ENCODE data around the gene IER3IP1. TPM values are rescaled to one million over a fixed set of nuclear protein-coding genes. Genes with fewer than 3 reads are reported as not detected.
A peak's percentile ranks its signal among the peaks of the same experiment; 100 is the strongest.
"Not testable (repeated sequence)": the region's sequence is repeated elsewhere in the genome, so short reads cannot be mapped to it uniquely, and the experiment has no call there.

IER3IP1 gene
- total and polyA plus RNA-seq, 8 donors = under 0.01 to 39.1 (median 12.0) TPM

- WGBS, 5 donors = 82 to 94% (median 88%) methylated on average over 2 of the region's 2 CpGs
- intact Hi-C loops (cut with DNase I; ENCODE audit: low total_unique reads) = no loop called here
- no peak for TF ChIP-seq POLR2AphosphoS5 (IDR thresholded peaks at IDR 0.05)
- TF ChIP-seq EP300 (IDR thresholded peaks at IDR 0.05) = no peak
- no peak for TF ChIP-seq POLR2A (IDR thresholded peaks at IDR 0.05)
- no peak for TF ChIP-seq CTCF (IDR thresholded peaks at IDR 0.05)
- DNase-seq = no peak
- Histone ChIP-seq H3K4me1 (no peaks in the 10 kb centered on the region), H3K4me3 (no peak overlapping the region), H3K9me3 (no peaks in the 10 kb centered on the region), H3K27ac (no peak overlapping the region), H3K36me3 (no peaks in the 10 kb centered on the region), H3K27me3 (peaks cover 0 to 26% (median 4%) of the 10 kb centered on the region in 3 donors)
Observed at GRCh38 chr18:47191961-47192360, 15.8 kb upstream of the IER3IP1 start.

DNA sequence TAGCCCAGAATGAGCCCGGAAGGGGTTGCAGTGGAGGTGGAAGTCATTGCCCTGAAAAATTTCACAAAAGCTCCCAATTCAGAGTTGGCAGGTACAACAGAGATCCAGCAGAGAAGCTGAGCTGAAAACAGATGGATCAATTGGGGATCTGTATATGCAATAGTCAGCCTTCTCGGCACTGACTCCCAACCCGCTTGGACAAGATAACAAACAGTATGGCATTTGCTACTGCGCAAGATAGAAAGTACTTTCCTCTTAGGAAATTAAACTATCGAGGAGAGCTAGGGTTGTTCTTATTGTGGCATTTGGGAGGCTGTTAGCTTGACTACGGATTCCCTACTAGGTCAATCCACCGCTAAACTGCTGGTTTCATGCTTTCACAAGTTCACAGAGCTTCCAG lies 11.6 kb upstream of the IER3IP1 start:
- DNase-seq = no peak
- H3K4me1 ChIP-seq = no peaks in the 10 kb centered on the region
- 81 to 87% (median 84%) methylated on average over 7 of the region's 7 CpGs for WGBS, 5 donors
- H3K27me3 ChIP-seq = peaks cover 0 to 10% (median 0%) of the 10 kb centered on the region in 3 donors
- H3K36me3 ChIP-seq = no peaks in the 10 kb centered on the region
- H3K4me3 ChIP-seq = no peak overlapping the region
- intact Hi-C loops (cut with DNase I; ENCODE audit: low total_unique reads) = no loop called here
- no peak for TF ChIP-seq POLR2AphosphoS5 (IDR thresholded peaks at IDR 0.05)
- no peak for TF ChIP-seq EP300 (IDR thresholded peaks at IDR 0.05)
- no peak for TF ChIP-seq CTCF (IDR thresholded peaks at IDR 0.05)
- no peak for TF ChIP-seq POLR2A (IDR thresholded peaks at IDR 0.05)
- H3K27ac ChIP-seq = no peak overlapping the region
- peaks cover 0 to 5% (median 0%) of the 10 kb centered on the region in 4 donors for H3K9me3 ChIP-seq

DNA sequence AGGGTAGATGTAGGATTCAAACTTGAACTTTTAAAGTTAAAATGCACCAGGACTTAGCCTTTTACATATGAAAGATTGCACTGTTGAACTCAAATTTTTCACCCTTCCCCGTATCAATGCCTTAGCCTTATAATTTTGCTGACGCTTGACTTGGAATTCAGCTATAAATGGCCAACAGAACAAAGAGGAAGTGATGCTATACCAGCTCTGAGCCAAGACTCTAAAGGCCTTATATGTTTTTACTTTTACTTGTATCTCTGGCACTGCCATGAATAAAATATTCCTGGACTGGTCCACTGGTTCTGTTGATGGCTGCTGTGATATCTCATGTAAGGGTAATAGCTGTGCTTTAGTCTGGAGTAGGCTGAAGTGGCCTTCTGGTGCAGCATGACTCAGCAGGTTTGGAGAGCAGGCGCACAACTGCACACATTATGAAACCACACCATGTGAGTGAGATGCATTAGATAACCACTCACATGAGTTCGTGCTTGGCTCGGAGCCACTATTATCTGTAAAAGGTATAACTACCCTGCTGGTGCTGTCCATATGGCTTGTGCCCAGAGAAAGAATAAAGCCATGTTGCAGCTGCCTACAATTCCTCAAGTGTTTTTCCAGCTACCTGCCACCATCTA lies 8.4 kb upstream of the IER3IP1 start:
- WGBS, 5 donors = 80 to 88% (median 82%) methylated on average over 5 of the region's 5 CpGs
- DNase-seq = peak in 1 of 2 donors; percentile 36

GRCh38 chr18:47182156-47182555 lies 6.0 kb upstream of the IER3IP1 start:
- H3K4me3 ChIP-seq; H3K27me3 ChIP-seq; H3K27ac ChIP-seq; intact Hi-C loops (cut with DNase I; ENCODE audit: low total_unique reads); DNase-seq; H3K36me3 ChIP-seq; H3K9me3 ChIP-seq; H3K4me1 ChIP-seq: not testable (repeated sequence)
- WGBS, 5 donors = 80 to 89% (median 87%) methylated on average over 5 of the region's 5 CpGs

More for the DNA sequence above, 8.4 kb upstream of the IER3IP1 start:
- H3K9me3 ChIP-seq = peaks cover 0 to 5% (median 0%) of the 10 kb centered on the region in 4 donors
- H3K27ac ChIP-seq = no peak overlapping the region
- no peak overlapping the region for H3K4me3 ChIP-seq
- H3K27me3 ChIP-seq = peaks cover 0 to 10% (median 0%) of the 10 kb centered on the region in 3 donors
- H3K36me3 ChIP-seq = no peaks in the 10 kb centered on the region
- TF ChIP-seq POLR2A (IDR thresholded peaks at IDR 0.05) = no peak
- no peak for TF ChIP-seq CTCF (IDR thresholded peaks at IDR 0.05)
- no peak for TF ChIP-seq EP300 (IDR thresholded peaks at IDR 0.05)
- TF ChIP-seq POLR2AphosphoS5 (IDR thresholded peaks at IDR 0.05) = no peak
- intact Hi-C loops (cut with DNase I; ENCODE audit: low total_unique reads) = no loop called here
- no peaks in the 10 kb centered on the region for H3K4me1 ChIP-seq

DNA sequence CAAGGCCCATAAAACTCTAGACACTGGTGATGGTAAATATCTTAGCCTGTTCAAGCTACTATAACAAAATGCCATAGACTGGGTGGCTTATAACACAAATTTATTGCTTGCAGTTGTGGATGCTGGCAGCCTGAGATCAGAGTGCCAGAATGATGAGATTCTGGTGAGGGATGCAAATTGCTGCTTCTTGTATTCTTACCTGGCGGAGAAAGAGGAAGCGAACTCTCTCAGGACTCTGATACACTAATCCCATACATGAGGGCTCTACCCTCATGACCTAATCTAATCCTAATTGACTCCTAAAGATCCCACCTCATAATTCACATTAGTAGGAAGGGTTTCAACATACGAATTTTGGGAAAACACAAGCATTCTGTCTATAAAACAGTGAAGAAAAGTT lies 4.6 kb upstream of the IER3IP1 start:
- intact Hi-C loops (cut with DNase I; ENCODE audit: low total_unique reads) = no loop called here
- peaks cover 0 to 5% (median 0%) of the 10 kb centered on the region in 4 donors for H3K9me3 ChIP-seq
- no peaks in the 10 kb centered on the region for H3K27me3 ChIP-seq
- H3K4me1 ChIP-seq = peaks cover 0 to 7% (median 4%) of the 10 kb centered on the region in 4 donors
- H3K4me3 ChIP-seq = no peak overlapping the region
- DNase-seq = no peak
- H3K27ac ChIP-seq = no peak overlapping the region
- H3K36me3 ChIP-seq = no peaks in the 10 kb centered on the region
- no peak for TF ChIP-seq CTCF (IDR thresholded peaks at IDR 0.05)
- TF ChIP-seq POLR2A (IDR thresholded peaks at IDR 0.05) = no peak
- no peak for TF ChIP-seq EP300 (IDR thresholded peaks at IDR 0.05)
- TF ChIP-seq POLR2AphosphoS5 (IDR thresholded peaks at IDR 0.05) = no peak
- 81 to 91% (median 85%) methylated on average over 3 of the region's 3 CpGs for WGBS, 5 donors
